WTC11 (cell line): ENCODE results near the gene ISG20.

Experiments
- AR ChIP-seq: fragments of 250-450 bp; sonication (Bioruptor Pico); IDR thresholded peaks from 2 replicates; pipeline ENCODE4 v1.9.0; 2021; ENCODE audit warnings: mild to moderate bottlenecking
- ATF6 ChIP-seq: sonication (generic); formaldehyde crosslinking; IDR thresholded peaks from 2 replicates; pipeline ENCODE4 v1.8.1; 2023; ENCODE audit warnings: mild to moderate bottlenecking, missing genetic modification reagents
- CBFB ChIP-seq: sonication (generic); formaldehyde crosslinking; IDR thresholded peaks from 2 replicates; pipeline ENCODE4 v1.8.1; 2022; ENCODE audit warnings: mild to moderate bottlenecking, low read depth, missing genetic modification reagents
- CTCF ChIP-seq: fragments of 200-600 bp; IDR thresholded peaks from 2 replicates; pipeline ENCODE4 v1.8.0; 2022; ENCODE audit warnings: antibody characterized with exemption
- FOXK1 ChIP-seq: sonication (generic); formaldehyde crosslinking; IDR thresholded peaks from 2 replicates; pipeline ENCODE4 v1.8.0; 2022; ENCODE audit warnings: mild to moderate bottlenecking, moderate library complexity, missing genetic modification reagents
- MAX ChIP-seq: sonication (generic); formaldehyde crosslinking; IDR thresholded peaks from 2 replicates; pipeline ENCODE4 v1.8.0; 2022; ENCODE audit warnings: mild to moderate bottlenecking, missing genetic modification reagents
- NFYB ChIP-seq: sonication (generic); formaldehyde crosslinking; conservative IDR thresholded peaks from 2 replicates; pipeline ENCODE4 v1.8.0; 2022; ENCODE audit warnings: low read depth, missing genetic modification reagents
- ZNF396 ChIP-seq: fragments of 250-450 bp; sonication (Bioruptor Pico); IDR thresholded peaks from 2 replicates; pipeline ENCODE4 v1.8.0; 2021; ENCODE audit warnings: mild to moderate bottlenecking, moderate library complexity, borderline replicate concordance

- TF ChIP-seq FOXK1 (no peak), CTCF (no peak), ZNF396 (no peak), MAX (no peak), NFYB (CRISPR knock-in tag) (no peak), AR (CRISPR knock-in tag) (no peak), CBFB (no peak), ATF6 (CRISPR knock-in tag) (no peak)
Observed at GRCh38 chr15:88616240-88616639, 22.6 kb upstream of the ISG20 start.
